ENCODE results near the gene MINDY3. TPM values are rescaled to one million over a fixed set of nuclear protein-coding genes. Genes with fewer than 3 reads are reported as not detected.

MINDY3 gene
- total RNA-seq, 1 donor from 2014 or later, result 26.3 TPM

DNA sequence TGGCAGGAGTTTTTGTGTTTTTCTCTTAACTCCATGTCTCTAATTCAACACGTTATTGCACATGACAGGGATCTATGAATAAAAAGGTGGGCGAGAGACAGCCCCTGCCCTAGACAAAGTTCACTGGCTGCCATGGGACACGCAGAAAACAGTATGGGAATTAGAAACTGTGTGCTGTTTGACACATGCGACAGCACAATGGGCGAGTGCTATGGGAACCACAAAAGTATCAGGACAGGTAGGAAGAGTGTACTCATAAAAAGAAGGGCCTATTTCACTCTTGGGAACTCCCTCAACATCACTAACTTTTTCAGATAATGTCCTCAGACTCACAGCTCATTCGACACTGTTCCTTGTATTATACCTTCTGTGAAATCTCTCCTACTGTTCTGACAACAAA is 45.7 kb downstream of the MINDY3 start:
- no peak for DNase-seq (ENCODE audit: low spot score)
- intact Hi-C loops (cut with DNase I), result no loop called here

DNA sequence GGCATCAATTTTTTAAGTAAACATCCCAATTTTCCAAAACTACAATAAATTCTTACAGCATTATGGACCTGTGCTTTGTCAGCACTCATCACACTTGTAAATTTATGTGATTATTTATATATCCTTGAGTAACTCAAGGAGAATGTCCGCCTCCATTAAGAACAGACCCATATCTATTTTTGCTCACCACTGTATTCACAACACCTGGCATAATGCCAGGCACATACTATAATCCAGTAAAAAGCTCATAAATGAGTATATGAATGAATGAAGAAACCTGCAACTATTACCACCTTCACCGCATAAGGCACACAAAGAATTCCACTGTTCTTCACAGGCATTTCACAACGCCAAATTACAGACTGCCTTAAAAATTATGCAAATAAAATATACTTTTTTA is 46.9 kb downstream of the MINDY3 start:
- DNase-seq (ENCODE audit: low spot score), result no peak
- intact Hi-C loops (cut with DNase I), result no loop called here

DNA sequence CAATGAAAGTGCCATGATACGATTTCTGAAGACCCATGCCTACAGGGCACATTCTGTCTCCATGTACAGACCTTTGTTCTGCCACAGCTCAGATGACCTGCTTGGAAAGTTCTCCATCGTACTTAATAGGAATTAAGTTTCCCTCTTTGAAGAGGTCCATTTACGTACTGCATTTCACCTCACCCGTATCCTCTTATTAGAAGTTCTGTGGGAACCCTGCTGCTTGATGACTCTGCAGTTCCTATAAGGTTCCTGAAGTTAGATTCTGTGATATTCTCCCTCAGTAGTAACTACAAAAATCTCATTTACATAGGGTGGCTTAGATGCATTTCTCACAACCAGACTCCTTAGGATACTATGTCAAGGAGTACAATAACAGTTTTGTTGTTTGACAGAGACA is 50.9 kb downstream of the MINDY3 start:
- no peak for DNase-seq (ENCODE audit: low spot score)
- intact Hi-C loops (cut with DNase I), result no loop called here

DNA sequence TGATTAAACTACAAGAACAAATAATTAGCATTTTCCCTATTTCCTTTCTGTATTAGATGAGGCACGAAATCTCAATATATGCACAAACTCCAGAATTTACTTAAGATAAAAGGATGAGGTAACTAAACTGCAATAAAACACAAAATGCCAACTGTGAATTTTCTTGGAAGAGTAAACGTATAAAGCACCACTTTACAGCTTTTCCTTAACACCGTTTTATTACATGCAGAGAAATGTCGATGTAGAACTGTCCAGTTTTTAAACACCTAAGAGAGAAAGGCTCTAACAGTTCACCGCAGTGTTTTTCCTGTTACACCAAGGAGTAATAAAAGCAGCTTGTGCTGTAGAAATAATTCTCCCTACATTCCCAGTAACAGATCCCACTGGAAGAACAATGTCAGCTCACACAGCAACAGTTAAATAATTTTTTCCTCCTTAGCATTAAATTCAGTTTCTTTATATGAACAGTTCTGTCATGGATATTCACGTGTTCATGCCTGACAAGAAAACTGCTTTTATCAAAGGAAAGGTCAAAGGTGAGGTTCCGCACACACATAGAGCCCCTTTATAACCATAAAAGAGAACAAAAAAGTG is 52.0 kb downstream of the MINDY3 start:
- intact Hi-C loops (cut with DNase I), result no loop called here

DNA sequence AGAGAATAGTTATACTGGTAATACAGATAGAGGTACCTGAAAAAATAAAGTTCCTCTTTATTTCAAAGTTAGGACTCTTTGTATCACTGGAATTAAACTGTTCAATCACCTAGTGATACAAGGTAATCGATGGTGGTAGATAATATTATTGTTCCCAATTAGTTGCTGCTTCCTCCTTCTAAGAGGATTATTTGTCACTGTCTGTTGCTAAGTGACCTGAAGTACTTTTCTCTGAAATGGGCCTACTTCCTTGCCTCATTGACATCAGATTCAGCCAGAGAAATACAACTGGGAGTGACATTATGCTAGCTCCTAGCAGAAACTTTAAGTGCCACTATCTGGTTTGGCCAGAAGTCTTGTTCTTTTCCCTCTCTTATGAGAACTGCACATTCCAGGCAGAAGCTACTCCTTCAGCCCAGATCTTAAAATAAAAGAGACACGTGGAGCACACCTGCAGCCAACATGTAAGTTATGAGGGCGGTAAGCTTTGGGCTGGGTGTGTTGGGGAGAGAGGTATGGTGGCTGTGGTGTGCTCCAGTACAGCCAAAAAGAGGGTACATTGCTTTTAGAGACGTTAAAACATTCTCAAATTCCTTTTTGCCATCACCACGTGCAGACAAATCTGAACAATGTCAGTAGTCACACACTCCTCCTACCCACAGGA is 54.8 kb downstream of the MINDY3 start:
- intact Hi-C loops (cut with DNase I), result no loop called here

More for the DNA sequence above, 52.0 kb downstream of the MINDY3 start:
- DNase-seq (ENCODE audit: low spot score), result no peak

DNA sequence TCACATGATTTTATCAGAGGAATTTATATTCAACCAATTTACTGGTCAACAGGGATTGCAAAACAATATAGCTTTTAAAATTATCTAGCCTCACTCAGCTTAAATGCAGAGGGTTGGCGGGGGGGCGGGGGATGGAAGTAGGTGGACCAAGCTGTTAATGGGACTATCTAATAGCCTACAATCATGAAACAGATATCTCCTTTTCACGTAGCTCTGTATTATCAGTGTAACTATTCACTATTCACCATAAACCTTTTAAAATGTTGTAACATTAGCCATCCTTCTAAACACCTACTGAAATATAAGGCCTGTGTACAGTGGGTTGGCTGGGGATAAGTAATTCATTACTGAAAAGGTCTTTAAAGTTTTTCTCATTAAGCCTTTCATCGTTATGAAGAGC is 56.2 kb downstream of the MINDY3 start:
- intact Hi-C loops (cut with DNase I), result no loop called here

More for the DNA sequence above, 54.8 kb downstream of the MINDY3 start:
- no peak for DNase-seq (ENCODE audit: low spot score)

DNA sequence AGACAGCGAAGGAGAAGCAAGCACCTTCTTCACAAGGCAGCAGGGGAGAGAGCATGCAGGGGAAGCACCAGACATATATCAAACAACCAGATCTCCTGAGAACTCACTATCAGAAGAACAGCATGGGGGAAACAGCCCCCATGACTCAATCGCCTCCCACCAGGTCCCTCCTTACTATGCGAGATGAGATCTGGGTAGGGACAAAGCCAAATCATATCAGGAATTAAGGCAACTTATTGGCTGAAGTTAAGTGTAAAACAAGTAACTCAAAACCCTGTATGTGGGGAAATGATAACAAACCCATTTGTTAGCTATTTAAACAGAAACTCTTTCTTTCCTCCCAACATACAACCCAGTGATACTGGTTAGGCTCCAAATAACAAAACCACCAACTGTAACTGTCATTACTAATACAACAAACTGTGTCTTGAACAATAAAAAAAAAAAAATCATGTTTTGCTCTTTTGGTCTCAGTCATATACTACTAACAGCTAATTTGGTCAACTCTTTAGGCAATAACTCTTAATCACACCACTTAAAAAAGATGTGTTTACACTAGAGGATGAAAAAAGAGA is 57.8 kb downstream of the MINDY3 start:
- intact Hi-C loops (cut with DNase I), result no loop called here
- no peak for DNase-seq (ENCODE audit: low spot score)

More for the DNA sequence above, 56.2 kb downstream of the MINDY3 start:
- no peak for DNase-seq (ENCODE audit: low spot score)

DNA sequence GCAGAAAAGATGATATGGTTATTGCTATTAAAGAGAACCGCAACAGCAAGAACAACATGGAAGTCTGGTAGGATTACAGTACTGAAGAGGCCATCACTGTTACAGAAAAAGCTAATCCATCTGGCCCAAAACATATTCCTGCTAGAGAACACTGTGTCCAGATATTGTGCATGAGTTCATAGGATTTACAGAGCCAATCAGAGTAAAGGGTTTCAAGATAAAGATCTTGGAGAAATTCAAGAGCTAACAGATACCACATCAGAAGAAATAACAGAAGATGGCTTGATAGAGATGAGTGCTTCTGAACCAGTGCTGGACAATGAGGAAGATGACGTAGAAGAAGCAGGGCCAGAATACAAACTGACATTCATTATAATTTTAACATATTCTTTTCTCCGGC is 58.7 kb downstream of the MINDY3 start:
- intact Hi-C loops (cut with DNase I), result no loop called here
- no peak for DNase-seq (ENCODE audit: low spot score)

DNA sequence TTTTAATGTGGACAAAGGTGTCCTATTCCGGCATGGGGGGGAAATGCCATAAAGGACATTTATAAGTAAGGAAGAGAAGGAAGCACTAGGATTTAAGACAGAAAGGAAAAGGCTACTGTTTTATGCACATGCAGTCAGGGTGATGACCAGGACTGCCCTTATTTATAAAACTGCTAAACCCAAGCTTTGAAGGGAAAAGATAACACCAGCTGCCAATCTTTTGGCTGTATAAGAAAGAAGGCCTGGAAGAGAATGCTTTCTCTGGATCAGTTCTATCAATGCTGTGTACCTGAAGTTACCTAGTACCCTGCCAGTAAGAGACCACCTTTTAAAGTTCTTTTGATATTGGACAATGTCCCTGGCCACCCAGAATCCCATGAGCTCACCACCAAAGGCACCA is 59.2 kb downstream of the MINDY3 start:
- intact Hi-C loops (cut with DNase I), result no loop called here

DNA sequence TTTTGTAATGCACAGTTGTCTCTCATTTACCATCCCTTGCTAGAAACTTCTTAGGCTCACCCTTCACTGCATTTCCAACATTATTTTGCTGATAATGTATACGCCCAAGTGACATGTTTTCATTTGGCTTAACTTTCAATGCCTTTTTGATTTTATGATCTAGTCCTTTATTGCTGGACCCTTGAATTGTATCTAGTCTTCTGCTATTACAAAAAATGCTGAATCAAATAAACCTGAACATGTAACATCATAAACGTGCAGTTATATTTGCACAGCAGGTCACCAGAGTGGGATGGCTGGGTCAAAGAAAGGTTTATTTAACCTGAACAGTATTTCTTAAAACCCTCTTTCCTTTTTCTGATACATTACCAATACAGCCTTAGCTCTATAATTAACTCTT is 63.0 kb downstream of the MINDY3 start:
- intact Hi-C loops (cut with DNase I), result no loop called here
- DNase-seq (ENCODE audit: low spot score), result no peak

More for the DNA sequence above, 59.2 kb downstream of the MINDY3 start:
- DNase-seq (ENCODE audit: low spot score), result no peak

DNA sequence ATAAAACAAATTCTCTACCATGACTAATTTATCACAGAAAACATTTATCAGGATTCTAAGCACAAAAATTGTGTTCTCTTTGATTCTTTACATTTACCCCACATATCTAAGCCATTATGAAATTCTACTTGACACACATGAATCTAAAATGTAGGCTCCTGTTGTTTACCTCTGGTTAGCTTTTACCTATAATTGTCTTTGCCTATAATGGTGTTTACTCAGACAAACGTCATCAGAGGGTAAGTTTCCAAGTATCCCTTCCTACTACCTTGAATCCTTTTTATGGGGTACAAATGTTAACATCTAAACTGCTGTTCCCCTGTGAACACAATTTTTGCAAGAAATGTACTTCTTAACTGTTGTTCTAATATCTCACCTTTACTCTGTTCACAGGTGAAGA is 63.5 kb downstream of the MINDY3 start:
- intact Hi-C loops (cut with DNase I), result no loop called here
- no peak for DNase-seq (ENCODE audit: low spot score)

DNA sequence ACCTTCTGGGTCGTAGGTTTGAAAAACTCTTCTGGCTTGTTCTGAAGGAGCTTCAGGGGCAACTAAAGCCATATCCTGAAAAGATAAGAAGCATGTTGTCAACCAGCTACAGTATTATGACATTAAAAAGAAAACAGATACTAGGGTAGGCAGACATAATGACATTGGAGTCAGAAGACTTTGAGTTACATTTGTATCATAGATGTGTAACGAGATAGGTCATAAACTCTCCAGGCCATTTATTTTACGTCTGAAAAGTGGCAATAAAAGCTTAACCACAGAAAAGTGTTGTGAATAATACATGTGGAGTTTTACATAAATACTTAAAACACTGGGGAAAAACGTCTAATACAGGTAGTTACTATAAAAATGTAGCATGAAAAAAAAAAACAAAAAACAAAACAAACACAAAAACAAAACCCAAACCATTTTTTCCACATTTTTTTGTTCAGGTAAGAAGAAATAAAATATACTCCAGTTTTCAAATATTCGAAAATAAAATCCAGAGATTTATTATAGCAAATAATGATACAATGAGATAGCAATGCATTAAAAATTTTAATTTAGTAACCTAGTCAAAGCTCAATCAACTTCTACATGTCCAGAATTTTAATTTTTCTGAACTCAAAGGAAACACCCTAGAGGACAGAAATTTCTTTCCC is 64.1 kb downstream of the MINDY3 start:
- DNase-seq (ENCODE audit: low spot score), result no peak
- intact Hi-C loops (cut with DNase I), result no loop called here

DNA sequence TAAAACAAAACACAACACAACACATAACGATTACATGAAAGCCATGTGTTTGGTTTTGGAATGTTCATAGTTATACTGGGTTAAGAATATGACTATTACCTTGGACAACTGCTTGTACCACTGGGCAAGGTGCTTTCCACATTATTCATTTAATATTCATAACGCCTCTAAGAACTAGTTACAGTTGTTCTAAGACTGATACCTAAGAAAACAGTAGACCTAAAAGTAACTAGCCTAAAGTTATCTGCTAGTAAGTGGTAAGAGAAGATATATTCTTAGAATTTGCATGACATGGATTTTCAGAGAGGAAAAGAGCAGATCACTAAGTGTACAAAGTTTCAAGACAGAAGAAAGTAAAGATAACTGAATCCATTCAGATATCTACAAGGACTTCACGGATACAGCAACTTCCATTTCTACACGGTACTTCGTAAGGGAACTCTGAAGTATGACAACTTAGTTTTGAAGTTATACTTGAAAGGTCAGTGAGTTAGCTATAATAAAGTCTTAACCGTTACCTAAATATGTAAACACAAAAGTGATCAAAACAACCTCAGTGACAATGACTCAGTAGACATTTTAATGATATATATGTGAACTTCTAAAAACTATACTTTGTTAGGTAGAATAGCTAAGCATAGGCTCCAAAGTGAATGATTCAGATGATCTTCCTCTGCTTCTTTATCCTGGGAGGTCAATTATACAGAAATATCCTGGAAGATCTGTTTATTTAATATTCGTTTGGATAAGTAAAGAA is 65.1 kb downstream of the MINDY3 start:
- DNase-seq (ENCODE audit: low spot score), result no peak
- intact Hi-C loops (cut with DNase I), result no loop called here

DNA sequence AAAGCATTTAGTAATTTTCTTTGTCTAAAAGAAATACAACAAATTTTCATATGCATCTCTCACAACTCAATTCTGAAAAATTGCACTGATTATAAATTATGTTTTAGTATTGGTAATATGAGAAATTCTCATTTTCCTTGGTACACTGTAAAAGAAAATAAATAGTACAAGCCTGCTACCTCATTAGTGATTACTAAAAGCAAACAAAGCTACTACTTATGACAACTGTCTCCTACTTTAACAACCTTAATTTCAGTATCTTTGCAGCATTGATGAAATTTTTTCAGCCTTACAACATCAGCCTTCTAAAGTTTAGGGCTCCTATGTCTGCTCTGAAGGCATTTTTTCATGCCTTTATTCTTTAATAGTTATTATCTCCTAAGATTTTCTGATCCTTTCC is 65.7 kb downstream of the MINDY3 start:
- DNase-seq (ENCODE audit: low spot score), result no peak
- intact Hi-C loops (cut with DNase I), result no loop called here

DNA sequence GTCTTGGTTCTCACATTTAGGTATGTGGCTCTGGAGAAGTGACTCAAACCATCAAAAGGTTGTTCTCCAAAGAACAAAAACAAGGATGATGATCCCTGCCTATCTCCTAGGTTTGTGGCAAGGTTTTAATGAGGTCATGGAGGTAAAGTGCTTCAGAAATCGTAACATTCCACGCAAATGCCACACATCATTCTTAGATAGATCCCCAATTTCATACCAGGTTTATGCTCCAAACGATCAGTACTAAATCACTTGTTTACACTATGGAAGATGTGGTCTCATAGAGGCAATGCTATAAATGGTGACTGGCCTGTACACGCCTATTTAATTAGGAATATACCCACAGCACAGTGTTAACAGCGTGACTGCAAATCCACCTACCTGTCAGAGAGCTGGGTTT is 66.6 kb downstream of the MINDY3 start:
- intact Hi-C loops (cut with DNase I), result no loop called here
- no peak for DNase-seq (ENCODE audit: low spot score)

DNA sequence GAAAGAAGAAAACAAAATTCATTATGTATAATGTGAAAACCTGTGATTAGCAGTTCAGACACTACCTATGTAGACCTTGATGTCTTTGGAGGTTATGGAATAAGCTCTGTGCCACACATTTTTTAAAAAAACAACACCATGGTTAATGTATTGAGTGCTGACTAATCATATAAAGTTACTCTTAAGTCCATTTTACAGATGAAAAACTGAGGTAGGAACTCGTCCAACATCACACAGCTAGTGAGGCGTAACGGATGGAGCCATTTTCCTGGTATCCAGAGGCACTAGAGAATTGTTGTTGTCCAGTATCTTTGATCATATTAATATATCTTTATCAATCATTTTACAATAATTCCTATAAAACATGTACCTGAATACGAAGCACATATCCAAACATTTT is 67.5 kb downstream of the MINDY3 start:
- DNase-seq (ENCODE audit: low spot score), result no peak
- intact Hi-C loops (cut with DNase I), result no loop called here

DNA sequence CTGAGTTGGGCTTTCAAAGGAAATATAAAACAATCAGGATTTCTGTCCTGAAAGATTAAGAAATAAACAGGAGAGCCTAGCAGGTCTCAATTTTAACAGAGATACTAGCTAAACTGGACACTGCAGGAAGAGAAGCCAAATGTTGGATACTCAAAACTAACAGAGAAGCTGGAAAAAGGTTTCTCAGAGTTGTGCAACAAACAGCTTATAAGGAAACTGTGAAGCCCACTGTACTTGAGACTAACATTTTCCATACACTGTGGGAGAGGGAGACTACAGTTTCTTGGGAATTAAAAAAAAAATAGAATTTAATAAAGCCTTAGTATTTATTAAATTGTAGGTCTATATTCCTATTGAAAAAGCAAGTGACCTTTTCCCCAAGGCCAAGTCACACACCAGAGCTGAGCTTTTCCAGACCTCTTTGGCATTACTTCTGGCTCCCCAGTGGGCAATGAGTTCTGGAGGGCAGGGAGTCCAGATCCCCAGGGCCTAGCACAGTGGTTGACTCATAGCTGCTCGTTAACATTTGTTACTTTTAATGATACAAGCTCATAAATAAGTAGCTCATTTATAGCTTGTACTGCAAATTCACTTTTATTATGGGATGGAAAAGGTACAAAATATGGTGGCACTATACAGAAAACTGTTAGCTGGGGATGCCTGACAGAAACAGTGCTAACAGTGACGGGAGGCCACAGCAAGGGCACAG is 68.3 kb downstream of the MINDY3 start:
- no peak for DNase-seq (ENCODE audit: low spot score)
- intact Hi-C loops (cut with DNase I), result no loop called here

DNA sequence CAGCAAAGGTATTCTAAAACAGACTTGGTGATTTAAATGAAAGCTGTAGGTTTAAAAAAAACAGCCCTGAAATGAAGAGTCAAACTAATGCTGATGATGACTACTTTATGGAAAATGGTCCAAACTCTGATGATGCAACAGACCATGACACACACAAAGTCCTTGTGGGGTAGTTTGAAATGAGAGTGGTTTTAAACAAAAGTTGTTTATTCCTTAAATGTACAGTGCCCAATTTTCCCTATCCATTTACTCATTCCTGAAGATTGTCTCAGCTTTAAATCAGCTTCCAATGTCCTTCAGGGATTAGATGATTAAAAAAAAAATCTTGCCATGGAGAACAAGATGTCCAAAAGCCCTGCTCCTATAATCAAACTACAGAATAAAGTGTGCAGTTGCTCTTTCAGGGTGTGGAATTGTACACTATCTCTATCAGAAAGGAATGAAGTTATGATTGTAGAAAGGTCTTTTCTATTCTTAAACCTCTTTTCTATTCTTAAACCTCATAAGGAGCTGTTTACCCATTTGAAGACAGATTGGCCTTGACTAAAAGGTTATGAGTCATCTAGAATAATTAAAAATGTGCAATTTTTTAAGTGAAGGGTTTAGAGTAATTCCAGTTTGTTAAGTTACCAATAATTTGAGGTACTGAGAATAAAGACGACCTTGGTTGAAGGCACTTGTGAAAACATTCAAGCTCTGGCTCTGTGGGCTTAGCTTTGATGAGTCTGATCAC is 70.3 kb downstream of the MINDY3 start:
- intact Hi-C loops (cut with DNase I), result no loop called here
- DNase-seq (ENCODE audit: low spot score), result no peak

DNA sequence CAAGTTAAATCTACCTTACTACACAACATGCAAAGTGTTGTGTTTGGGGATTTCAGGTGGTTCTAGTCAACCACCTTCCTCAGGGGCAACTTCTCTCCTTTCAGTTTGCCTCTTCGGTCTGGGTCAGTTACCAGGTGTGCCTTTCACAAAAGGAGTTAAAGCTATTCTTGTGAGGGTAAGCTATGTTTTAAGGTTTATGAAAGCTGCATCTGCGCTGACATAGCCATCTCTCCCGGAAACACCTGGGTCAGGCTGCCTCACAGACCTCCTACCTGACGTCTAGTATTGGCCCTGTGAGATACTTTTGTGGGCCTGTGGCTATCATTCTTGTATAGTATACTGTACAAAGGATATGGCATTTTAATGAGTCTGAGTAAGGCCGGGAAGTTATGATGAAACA is 72.9 kb downstream of the MINDY3 start:
- intact Hi-C loops (cut with DNase I), result no loop called here
- no peak for DNase-seq (ENCODE audit: low spot score)
